ENCODE measurements around the gene STRIP2.

The STRIP2 gene

DNA sequence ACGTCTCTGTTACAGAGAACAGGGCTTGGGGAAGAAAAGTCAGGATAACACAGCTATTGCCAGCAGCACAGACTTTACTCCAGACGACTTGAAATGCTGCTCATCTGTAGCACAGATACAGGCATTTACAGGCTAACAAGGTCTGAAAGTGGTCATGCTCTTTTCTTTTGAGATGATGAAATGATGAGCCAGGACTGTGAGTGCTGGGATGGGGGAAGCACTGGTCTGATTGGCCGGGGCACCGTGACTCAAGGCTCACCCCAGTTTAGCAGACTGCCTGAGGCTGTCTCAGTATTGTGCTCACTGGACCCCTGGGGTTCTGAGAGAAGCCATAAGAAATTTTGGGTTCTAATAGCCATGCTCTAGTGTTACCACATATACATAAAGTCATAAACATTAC, 80.5 kb downstream of the STRIP2 start:
- TF ChIP-seq, protein P1, sequence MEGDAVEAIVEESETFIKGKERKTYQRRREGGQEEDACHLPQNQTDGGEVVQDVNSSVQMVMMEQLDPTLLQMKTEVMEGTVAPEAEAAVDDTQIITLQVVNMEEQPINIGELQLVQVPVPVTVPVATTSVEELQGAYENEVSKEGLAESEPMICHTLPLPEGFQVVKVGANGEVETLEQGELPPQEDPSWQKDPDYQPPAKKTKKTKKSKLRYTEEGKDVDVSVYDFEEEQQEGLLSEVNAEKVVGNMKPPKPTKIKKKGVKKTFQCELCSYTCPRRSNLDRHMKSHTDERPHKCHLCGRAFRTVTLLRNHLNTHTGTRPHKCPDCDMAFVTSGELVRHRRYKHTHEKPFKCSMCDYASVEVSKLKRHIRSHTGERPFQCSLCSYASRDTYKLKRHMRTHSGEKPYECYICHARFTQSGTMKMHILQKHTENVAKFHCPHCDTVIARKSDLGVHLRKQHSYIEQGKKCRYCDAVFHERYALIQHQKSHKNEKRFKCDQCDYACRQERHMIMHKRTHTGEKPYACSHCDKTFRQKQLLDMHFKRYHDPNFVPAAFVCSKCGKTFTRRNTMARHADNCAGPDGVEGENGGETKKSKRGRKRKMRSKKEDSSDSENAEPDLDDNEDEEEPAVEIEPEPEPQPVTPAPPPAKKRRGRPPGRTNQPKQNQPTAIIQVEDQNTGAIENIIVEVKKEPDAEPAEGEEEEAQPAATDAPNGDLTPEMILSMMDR (IDR thresholded peaks at IDR 0.05), result no peak

DNA sequence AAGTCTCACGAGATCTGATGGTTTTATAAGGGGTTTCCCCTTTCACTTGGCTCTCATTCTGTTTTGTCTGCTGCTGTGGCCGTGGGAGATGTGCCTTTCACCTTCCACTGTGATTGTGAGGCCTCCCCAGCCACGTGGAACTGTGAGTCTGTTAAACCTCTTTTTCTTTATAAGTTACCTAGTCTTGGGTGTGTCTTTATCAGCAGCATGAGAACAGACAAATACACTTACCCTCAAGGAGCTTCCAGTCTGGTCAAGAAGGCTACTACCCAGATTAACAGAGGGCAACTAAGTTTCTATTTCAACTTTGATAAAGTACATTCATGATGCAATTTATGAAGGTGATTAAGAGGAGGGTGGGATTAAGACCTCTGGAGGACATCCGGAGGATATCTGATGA, 81.1 kb downstream of the STRIP2 start:
- TF ChIP-seq, protein P1 (IDR thresholded peaks at IDR 0.05), result no peak

DNA sequence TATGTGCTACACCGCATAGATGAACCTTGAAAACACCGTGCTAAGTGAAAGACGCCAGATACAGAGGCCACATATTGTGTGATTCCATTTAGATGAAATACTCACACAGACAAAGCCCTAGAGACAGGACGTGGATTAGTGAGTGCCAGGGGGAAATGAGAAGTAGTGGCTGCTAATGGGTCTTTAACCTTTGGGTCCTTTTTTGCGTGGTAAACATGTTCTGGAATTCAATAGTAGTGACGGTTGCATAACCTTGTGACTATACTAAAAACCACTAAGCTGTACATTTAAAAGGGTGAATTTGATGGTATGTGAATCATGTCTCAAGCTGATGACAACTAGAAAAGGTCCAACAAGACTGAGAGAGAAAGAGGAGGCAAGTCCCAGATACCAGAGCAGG, 83.7 kb downstream of the STRIP2 start:
- TF ChIP-seq, protein P1 (IDR thresholded peaks at IDR 0.05), result no peak

DNA sequence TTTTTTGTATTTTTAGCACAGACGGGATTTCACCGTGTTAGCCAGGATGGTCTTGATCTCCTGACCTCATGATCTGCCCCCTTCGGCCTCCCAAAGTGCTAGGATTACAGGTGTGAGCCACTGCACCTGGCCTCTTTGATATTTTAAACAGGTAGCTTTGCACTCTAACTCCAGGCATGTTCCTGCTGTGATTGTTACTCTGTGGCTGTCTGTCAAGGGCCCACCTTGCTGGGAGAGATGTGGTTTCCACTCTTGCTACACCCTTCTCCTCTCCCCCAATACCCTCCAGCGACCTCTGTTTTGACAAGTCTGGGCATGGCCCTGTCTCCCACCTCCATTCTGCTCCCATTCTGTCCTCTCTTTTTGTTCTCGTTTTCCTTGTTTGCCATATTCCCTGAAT, 85.2 kb downstream of the STRIP2 start:
- TF ChIP-seq, protein P1 (IDR thresholded peaks at IDR 0.05), result no peak

DNA sequence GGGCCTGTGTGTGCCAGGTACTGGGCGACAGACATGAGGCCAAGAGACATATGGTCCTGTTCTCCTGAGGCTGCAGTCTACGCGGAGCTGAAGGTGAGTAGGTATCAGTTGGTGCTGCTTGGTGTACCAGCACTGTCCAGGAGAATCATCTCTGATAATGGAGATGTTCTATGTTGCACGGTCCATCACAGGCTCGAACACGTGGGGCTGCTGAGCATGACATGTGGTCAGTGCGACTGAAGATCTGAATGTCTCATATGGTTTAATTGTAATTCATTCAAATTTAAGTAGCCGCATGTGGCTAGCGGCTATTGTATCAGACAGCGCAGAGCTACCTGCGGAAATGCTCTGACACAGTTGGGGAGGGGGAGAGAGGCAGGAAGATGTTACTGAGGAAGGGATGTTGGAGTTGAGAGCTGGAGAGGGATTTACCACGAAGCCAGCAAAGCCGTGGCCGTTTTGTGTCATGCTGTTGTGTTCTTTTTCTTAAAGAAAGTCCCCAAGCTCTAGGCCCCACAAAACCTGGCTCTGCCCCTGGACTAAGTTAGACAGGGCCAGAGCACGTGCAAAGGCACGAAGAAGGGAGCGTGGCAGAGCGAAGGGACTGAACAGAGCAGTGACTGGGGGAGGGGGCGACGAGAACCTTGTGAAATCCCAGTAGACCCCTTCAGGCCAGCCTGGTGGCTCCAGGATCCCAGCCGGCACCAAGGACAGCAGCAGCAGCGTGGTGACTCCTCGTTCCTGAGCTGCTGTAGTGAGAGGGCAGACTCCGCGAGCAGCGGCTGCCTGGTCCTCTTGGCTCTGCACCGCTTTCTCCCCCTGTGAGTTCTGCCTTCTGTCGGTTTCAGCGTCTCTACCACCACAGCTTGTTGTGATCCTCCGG, 88.1 kb downstream of the STRIP2 start:
- TF ChIP-seq, protein P1 (IDR thresholded peaks at IDR 0.05), result no peak

DNA sequence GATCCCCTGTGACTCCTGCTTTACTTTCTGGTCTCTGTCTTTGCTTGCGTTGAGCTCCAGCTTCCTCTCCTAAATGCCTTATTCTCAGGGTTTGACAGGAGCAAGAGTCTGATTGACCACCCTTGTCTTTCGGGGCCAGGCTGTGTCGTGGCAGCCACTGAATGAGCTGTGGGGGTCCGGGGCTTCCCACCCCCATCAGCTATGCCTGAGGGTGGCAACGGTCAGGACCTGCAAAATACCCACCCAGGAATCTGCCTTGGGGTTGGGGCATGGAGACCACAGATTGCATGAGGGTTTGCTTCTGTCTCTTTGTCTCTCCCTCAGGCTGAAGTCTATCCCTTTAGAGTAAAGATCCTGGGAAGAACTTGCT, 88.7 kb downstream of the STRIP2 start:
- TF ChIP-seq, protein P1 (IDR thresholded peaks at IDR 0.05), result no peak

DNA sequence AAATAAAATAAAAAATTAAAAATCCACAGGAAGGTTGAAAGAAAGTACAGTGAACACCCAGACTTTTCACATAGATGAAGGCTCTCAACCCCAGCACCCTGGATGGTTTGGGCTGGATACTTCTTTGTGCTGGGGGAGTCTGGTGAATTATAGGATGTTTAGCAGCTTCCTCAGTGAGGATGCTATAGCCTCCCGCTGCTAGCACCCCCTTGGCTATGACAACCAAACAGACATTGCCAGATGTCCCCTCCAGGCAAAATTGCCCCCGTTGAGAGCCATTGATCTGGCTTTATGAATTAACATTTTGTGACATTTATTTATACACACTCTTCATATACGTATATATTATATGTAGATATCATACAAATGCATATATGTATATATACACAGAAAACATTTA, 89.7 kb downstream of the STRIP2 start:
- TF ChIP-seq, protein P1 (IDR thresholded peaks at IDR 0.05), result no peak
